ENCODE measurements around the gene GLB1L2. TPM values are rescaled to one million over a fixed set of nuclear protein-coding genes. Genes with fewer than 3 reads are reported as not detected.

The GLB1L2 gene
- total and polyA plus RNA-seq, 8 donors = 4.2 to 10.1 (median 6.9) TPM

DNA sequence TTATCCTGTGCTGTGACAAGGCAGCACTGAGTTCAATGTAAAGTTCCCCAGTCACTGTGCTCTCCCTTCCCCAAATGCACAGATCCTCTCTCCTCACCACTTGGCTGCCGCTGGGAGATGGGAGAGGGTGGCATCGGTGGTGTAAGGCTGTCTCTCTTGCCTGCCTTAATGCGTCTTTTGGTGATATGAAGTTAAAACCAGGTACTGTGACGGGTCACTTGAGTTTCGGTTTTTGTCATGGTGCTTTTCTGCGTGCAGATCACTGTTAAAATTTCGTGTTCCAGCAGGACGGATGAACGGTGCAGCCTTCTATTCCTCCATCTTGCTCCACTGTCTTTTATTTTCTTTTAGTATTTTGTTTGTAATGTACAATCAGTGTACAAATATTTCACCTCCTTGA lies 18.6 kb downstream of the GLB1L2 start:
- H3K27ac ChIP-seq = no peak overlapping the region
- no peaks in the 10 kb centered on the region for H3K36me3 ChIP-seq
- intact Hi-C loops (cut with DNase I) = no loop called here
- H3K9me3 ChIP-seq = no peaks in the 10 kb centered on the region
- 91 to 93% methylated on average over 9 of the region's 9 CpGs for WGBS, 2 donors
- H3K4me3 ChIP-seq = no peak overlapping the region
- DNase-seq = peak in 1 of 6 donors; percentile 19
- ATAC-seq = no peak
- no peak for FAIRE-seq
- H3K27me3 ChIP-seq = no peaks in the 10 kb centered on the region
- H3K4me1 ChIP-seq = no peaks in the 10 kb centered on the region
- TF ChIP-seq, protein P1, sequence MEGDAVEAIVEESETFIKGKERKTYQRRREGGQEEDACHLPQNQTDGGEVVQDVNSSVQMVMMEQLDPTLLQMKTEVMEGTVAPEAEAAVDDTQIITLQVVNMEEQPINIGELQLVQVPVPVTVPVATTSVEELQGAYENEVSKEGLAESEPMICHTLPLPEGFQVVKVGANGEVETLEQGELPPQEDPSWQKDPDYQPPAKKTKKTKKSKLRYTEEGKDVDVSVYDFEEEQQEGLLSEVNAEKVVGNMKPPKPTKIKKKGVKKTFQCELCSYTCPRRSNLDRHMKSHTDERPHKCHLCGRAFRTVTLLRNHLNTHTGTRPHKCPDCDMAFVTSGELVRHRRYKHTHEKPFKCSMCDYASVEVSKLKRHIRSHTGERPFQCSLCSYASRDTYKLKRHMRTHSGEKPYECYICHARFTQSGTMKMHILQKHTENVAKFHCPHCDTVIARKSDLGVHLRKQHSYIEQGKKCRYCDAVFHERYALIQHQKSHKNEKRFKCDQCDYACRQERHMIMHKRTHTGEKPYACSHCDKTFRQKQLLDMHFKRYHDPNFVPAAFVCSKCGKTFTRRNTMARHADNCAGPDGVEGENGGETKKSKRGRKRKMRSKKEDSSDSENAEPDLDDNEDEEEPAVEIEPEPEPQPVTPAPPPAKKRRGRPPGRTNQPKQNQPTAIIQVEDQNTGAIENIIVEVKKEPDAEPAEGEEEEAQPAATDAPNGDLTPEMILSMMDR (IDR thresholded peaks at IDR 0.05) = no peak

DNA sequence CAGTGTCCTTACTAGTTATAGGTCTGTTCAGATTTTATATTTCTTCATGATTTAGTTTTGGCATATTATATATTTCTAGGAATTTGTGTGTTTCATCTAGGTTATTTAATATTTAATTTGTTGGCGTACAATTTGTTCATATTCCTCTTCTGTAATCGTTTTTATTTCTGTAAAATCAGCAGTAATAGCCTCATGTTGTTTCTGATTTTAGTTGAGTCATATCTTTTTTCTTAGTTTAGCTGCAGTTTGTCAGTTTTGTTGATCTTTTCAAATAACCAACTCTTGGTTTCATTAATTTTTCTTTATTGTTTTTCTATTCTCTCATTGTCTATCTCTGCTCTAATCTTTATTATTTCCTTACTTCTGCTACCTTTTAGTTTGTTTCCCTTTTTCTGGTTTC lies 20.3 kb downstream of the GLB1L2 start:
- Histone ChIP-seq H3K9me3 (no peaks in the 10 kb centered on the region), H3K4me3 (no peak overlapping the region), H3K27ac (no peak overlapping the region), H3K4me1 (no peaks in the 10 kb centered on the region), H3K27me3 (no peaks in the 10 kb centered on the region), H3K36me3 (no peaks in the 10 kb centered on the region)
- intact Hi-C loops (cut with DNase I) = no loop called here
- WGBS, 2 donors = 69% methylated on average over 2 of the region's 2 CpGs
- DNase-seq (no peak), FAIRE-seq (no peak), ATAC-seq (no peak)
- TF ChIP-seq, protein P1 (IDR thresholded peaks at IDR 0.05) = no peak

DNA sequence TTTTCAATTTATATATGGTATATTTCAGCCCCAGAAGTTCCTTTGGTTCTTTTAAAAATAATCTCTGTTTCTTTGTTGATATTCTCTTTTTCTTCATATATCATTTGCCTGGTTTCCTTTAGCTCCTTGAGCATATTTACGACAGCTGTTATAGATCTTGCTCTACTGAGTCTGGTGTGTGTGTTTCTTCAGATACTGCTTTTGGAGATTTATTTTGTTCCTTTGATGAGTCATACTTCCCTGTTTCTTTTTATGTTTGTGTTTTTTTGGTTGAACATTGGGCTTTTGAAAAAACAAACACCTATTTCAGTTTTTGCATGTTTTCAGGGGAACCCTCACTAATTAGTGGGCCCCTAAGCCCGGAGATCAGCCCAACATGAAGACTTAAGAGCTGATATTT lies 23.3 kb downstream of the GLB1L2 start:
- intact Hi-C loops (cut with DNase I) = no loop called here
- DNase-seq (peak in 1 of 6 donors; percentile 2), ATAC-seq (no peak), FAIRE-seq (no peak)
- H3K9me3 ChIP-seq = no peaks in the 10 kb centered on the region
- TF ChIP-seq, protein P1 (IDR thresholded peaks at IDR 0.05) = no peak
- H3K27me3 ChIP-seq = no peaks in the 10 kb centered on the region
- WGBS, 2 donors = 77 to 80% methylated on average over 2 of the region's 2 CpGs
- no peak overlapping the region for H3K4me3 ChIP-seq
- no peaks in the 10 kb centered on the region for H3K4me1 ChIP-seq
- no peaks in the 10 kb centered on the region for H3K36me3 ChIP-seq
- H3K27ac ChIP-seq = no peak overlapping the region

DNA sequence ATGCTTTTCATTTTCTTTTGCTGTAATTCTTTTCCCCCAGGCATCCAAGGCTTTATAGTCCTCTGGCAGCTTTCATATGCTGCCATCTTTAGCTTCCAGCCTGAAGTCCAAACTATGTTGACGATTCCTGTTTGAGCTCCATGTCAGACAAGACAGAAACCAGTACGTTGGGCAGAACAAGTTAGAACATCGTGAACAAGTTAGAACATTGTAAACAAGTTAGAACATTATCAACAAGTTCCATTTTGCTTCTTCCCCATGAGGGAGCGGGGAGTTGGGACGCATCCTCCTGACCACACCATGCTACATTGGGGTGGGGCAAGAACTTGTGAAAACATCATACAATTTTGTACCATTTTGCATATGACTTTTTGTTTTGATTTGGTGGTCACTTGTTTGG lies 23.9 kb downstream of the GLB1L2 start:
- Histone ChIP-seq H3K4me1 (no peaks in the 10 kb centered on the region), H3K27me3 (no peaks in the 10 kb centered on the region), H3K4me3 (no peak overlapping the region), H3K9me3 (no peaks in the 10 kb centered on the region), H3K27ac (no peak overlapping the region), H3K36me3 (no peaks in the 10 kb centered on the region)
- DNase-seq = peak in 1 of 6 donors; percentile 4
- intact Hi-C loops (cut with DNase I) = no loop called here
- ATAC-seq = no peak
- WGBS, 2 donors = 80 to 89% methylated on average over 5 of the region's 5 CpGs
- FAIRE-seq = no peak
- TF ChIP-seq, protein P1 (IDR thresholded peaks at IDR 0.05) = no peak

DNA sequence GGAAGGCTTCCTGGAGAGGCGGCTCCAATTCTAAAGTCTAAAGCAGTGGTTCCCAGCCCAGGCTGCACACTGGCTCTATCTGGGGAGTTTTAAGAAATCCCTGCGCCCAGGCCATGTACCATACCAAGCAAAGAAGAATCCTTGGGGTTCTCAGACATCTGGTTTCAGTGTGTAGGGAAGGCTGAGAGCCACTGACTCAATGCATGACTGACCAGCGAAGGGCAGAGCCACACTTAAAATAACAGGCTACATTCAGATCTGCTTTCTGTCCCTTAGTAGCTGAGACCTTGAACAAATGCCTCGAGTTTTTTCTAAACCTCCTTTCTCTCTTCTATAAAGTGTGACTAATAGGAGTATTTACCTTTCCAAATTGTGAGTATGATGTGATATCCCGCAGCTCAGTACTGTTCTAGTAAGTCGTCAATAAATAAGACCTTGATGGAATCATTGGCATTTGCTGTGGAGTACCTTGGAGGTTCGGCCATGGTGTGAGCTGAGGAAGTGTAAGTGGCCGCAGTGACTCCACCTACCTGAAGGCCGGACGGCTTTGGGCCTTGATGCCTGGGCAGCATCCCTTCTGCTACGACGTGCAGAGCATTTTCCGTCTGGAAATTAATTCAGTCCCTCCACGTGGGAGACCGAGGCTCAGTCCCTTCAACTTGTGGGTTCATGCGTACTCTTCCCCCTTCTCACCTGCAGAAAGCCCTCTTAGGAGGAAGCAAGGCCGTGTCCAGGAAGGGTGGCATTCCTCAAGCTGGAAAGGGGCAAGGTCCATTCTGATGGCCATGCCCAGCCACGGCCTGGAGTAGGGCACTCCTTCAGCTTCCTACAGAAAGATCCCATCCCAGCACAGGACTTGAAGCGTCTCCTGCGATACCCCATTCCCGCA lies 25.1 kb downstream of the GLB1L2 start:
- TF ChIP-seq, protein P1 (IDR thresholded peaks at IDR 0.05) = no peak
- Histone ChIP-seq H3K27ac (no peak overlapping the region), H3K9me3 (no peaks in the 10 kb centered on the region), H3K36me3 (no peaks in the 10 kb centered on the region), H3K4me3 (no peak overlapping the region), H3K4me1 (no peaks in the 10 kb centered on the region), H3K27me3 (no peaks in the 10 kb centered on the region)
- intact Hi-C loops (cut with DNase I) = no loop called here
- no peak for FAIRE-seq
- no peak for ATAC-seq
- WGBS, 2 donors = 82 to 88% methylated on average over 21 of the region's 21 CpGs
- DNase-seq = peak in 1 of 6 donors; percentile 44

All from pancreas (tissue), 10 donors.